Gastroesophageal sphincter (tissue), 4 donors: ENCODE measurements around the gene AFF3. TPM values are rescaled to one million over a fixed set of nuclear protein-coding genes. Genes with fewer than 3 reads are reported as not detected.
"Not testable (repeated sequence)": the region's sequence is repeated elsewhere in the genome, so short reads cannot be mapped to it uniquely, and the experiment has no call there.

ENCODE experiments used
- ATAC-seq: fragments of 150-250 bp; one replicate; pipeline ENCODE4 v1.9.1; 2016; ENCODE audit warnings: mild to moderate bottlenecking, moderate library complexity
- H3K27ac ChIP-seq, 4 donors: fragments of 200-600 bp; sonication (generic) in 3 of 4; 1 replicate in 3 of 4; 2 replicates in 1 of 4; pipeline ENCODE4 v1.5.1; 2016 to 2019
- H3K27me3 ChIP-seq: fragments of 200-600 bp; sonication (generic); one replicate; pipeline ENCODE4 v1.5.1; 2019
- H3K36me3 ChIP-seq, 2 donors: fragments of 200-600 bp; sonication (generic); one replicate each; pipeline ENCODE4 v1.5.1; 2019; ENCODE audit warnings: control low read depth in 1 of 2
- H3K4me1 ChIP-seq, 3 donors: fragments of 200-600 bp; sonication (generic); 1 replicate in 2 of 3; 2 replicates in 1 of 3; pipeline ENCODE4 v1.5.1; 2016 to 2019; ENCODE audit warnings: control low read depth in 2 of 3
- H3K4me3 ChIP-seq, 2 donors: fragments of 200-600 bp; sonication (generic); one replicate each; pipeline ENCODE4 v1.5.1; 2019; ENCODE audit warnings: mild to moderate bottlenecking in 1 of 2, moderate library complexity in 1 of 2
- H3K9me3 ChIP-seq, 3 donors: fragments of 200-600 bp; sonication (generic); one replicate each; pipeline ENCODE4 v1.5.1; 2017 to 2019; ENCODE audit warnings: control low read depth in 2 of 3
- EP300 ChIP-seq: sonication (generic); formaldehyde crosslinking; IDR thresholded peaks from one replicate; pipeline ENCODE4 v1.6.1; 2017; ENCODE audit warnings: antibody characterized with exemption, mild to moderate bottlenecking
- POLR2A ChIP-seq, 2 donors: fragments of 450-650 bp; IDR thresholded peaks; one replicate each; pipeline ENCODE4 v1.6.1; 2017; ENCODE audit warnings: antibody characterized with exemption in 2 of 2, mild to moderate bottlenecking in 2 of 2, moderate library complexity in 1 of 2
- POLR2AphosphoS5 ChIP-seq: sonication (generic); formaldehyde crosslinking; IDR thresholded peaks from one replicate; pipeline ENCODE4 v1.6.1; 2017; ENCODE audit warnings: antibody characterized with exemption
- WGBS, 2 donors: methylation state at CpG; one replicate each; pipeline ENCODE4 v1.1.5; 2018; ENCODE audit warnings: low coverage in 1 of 2; 5-methylcytosine and 5-hydroxymethylcytosine counted together
- total RNA-seq, 4 donors: library from RNA; depleted of rRNA; stranded (reverse); fragments of >200 nt; gene quantifications; one replicate each; pipeline ENCODE4 v1.1.0, GENCODE V29; 2016
- TF ChIP-seq, protein P1 (sequence below), 4 experiments: fragments of 200-600 bp in 2 of 4; fragments of 450-650 bp in 2 of 4; sonication (generic) in 1 of 4; IDR thresholded peaks; one replicate each; pipeline ENCODE4 v1.5.1; 2017 to 2019; ENCODE audit warnings: antibody characterized with exemption in 4 of 4, mild to moderate bottlenecking in 2 of 4, moderate library complexity in 2 of 4

The AFF3 gene
- total RNA-seq, 4 donors from 2014 or later, result 15.4 to 74.8 (median 37.7) TPM

DNA sequence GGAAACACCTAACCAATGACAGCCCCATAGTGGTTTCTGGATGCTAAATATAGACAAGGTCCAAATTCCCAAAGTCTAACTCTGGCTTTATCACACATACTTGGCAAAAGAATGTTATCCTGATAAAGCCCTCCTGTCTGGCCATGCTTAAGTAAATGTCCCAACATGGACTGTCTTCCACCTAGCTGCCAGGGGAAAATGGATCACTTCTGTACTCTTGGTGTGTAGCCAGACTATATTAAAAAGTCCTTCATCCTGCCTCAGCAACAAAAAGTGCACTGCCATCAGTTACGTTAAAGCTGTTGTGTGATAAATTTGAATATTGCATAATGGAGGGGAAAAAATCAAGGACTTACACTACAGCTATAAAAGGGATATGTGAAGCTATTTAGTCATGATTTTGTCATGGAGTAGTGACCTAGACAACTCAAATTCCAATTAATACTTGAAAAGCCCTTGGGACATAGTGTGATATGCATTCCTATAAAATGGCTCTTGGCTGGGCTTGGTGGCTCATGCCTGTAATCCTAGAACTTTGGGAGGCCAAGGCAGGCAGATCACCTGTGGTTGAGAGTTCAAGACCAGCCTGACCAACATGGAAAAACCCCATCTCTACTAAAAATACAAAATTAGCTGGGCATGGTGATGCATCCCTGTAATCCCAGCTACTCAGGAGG is 60.0 kb downstream of the AFF3 start:
- WGBS, 2 donors, result 17% methylated on average over 1 of the region's 1 CpG; no CpG with 5 or more reads in 1 of the 2 donors
- H3K36me3 ChIP-seq, H3K27me3 ChIP-seq, H3K9me3 ChIP-seq, H3K4me3 ChIP-seq: not testable (repeated sequence)
- peak; percentile 83 for ATAC-seq
- peaks cover 0 to 19% (median 0%) of the 10 kb centered on the region in 3 donors for H3K4me1 ChIP-seq
- peak; percentile 25 for TF ChIP-seq POLR2AphosphoS5
- H3K27ac ChIP-seq, result peak overlapping the region in 3 of 4 donors; percentile 8 to 57 (median 30)

DNA sequence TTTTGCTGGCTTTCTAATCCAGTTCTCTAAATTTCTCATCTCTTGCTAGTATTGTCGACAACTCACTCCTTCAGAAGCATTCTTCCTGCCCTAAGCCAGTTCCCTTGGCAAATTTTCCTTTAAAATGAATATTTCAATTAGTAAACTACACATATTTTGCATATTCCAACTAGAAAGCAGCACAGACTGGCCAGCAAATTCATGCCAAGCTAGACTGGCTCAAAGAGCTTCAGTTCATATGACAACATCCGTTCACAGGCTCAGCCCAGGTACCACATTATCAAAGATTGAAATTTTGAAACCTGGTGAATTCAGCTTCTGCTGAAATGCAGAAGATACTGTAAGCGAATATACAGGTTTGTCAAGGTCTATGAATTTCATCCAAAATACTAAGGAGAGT is 64.5 kb downstream of the AFF3 start:
- peaks cover 0 to 16% (median 0%) of the 10 kb centered on the region in 3 donors for H3K4me1 ChIP-seq
- ATAC-seq, result no peak
- H3K27me3 ChIP-seq, result no peaks in the 10 kb centered on the region
- H3K27ac ChIP-seq, result no peak overlapping the region
- WGBS, 2 donors, result 90 to 95% methylated on average over 3 of the region's 3 CpGs
- no peak for TF ChIP-seq EP300
- TF ChIP-seq POLR2AphosphoS5, result no peak
- TF ChIP-seq POLR2A (IDR thresholded peaks at IDR 0.05), result no peak
- TF ChIP-seq, protein P1, sequence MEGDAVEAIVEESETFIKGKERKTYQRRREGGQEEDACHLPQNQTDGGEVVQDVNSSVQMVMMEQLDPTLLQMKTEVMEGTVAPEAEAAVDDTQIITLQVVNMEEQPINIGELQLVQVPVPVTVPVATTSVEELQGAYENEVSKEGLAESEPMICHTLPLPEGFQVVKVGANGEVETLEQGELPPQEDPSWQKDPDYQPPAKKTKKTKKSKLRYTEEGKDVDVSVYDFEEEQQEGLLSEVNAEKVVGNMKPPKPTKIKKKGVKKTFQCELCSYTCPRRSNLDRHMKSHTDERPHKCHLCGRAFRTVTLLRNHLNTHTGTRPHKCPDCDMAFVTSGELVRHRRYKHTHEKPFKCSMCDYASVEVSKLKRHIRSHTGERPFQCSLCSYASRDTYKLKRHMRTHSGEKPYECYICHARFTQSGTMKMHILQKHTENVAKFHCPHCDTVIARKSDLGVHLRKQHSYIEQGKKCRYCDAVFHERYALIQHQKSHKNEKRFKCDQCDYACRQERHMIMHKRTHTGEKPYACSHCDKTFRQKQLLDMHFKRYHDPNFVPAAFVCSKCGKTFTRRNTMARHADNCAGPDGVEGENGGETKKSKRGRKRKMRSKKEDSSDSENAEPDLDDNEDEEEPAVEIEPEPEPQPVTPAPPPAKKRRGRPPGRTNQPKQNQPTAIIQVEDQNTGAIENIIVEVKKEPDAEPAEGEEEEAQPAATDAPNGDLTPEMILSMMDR (IDR thresholded peaks at IDR 0.05), result no peak
- no peak overlapping the region for H3K4me3 ChIP-seq
- H3K9me3 ChIP-seq, result no peaks in the 10 kb centered on the region
- peaks cover 0 to 5% of the 10 kb centered on the region in 2 donors for H3K36me3 ChIP-seq

DNA sequence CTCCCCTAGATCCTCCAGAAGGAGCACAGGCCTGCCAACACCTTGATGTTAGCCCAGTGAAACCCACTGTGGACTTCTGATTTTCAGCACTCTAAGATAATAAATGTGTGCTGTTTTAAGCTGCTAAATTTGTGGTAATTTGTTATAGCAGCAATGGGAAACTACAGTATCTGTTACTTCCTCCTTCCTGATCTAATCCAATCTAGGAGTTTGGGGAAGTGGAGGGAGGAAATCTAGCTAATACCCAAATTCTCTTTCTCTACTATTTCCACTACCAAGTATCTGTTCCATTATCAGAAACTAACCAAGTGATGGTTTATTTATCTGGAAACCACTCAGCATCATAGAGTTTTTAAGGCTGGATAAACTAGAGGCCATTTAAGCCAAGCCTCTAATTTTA is 64.9 kb downstream of the AFF3 start:
- ATAC-seq, result no peak
- Histone ChIP-seq H3K4me3 (no peak overlapping the region), H3K36me3 (peaks cover 0 to 5% of the 10 kb centered on the region in 2 donors), H3K4me1 (peaks cover 0 to 11% (median 0%) of the 10 kb centered on the region in 3 donors), H3K27ac (no peak overlapping the region), H3K27me3 (no peaks in the 10 kb centered on the region), H3K9me3 (no peaks in the 10 kb centered on the region)
- TF ChIP-seq POLR2AphosphoS5 (no peak), POLR2A (IDR thresholded peaks at IDR 0.05) (no peak)
- TF ChIP-seq, protein P1 (IDR thresholded peaks at IDR 0.05), result no peak

DNA sequence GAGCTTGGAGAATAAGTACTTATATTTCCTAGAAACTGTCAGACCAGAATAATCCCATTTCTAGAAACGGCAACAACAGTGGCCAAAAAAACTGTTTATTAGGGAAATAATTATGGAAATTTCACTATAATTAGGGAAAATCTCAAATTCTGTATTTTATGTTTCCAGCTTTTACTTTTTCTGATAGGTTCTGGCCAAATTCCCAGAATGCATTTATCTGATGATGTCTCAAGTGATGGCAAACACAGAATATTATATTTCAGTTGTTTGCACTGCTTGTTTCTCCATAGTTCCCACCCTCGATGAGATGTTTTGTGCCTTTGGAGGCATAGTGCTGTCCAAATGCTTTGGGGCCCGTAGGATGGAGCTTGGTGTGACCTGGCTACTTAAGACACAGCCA is 66.9 kb downstream of the AFF3 start:
- H3K36me3 ChIP-seq, result peaks cover 0 to 5% of the 10 kb centered on the region in 2 donors
- H3K4me1 ChIP-seq, result peaks cover 0 to 12% (median 0%) of the 10 kb centered on the region in 3 donors
- TF ChIP-seq POLR2A (IDR thresholded peaks at IDR 0.05) (no peak), EP300 (no peak), POLR2AphosphoS5 (no peak)
- TF ChIP-seq, protein P1 (IDR thresholded peaks at IDR 0.05), result no peak
- ATAC-seq, result no peak
- H3K4me3 ChIP-seq, result no peak overlapping the region
- H3K9me3 ChIP-seq, result no peaks in the 10 kb centered on the region
- 76 to 92% methylated on average over 1 to 3 of the region's 3 CpGs for WGBS, 2 donors
- H3K27me3 ChIP-seq, result no peaks in the 10 kb centered on the region
- no peak overlapping the region for H3K27ac ChIP-seq

DNA sequence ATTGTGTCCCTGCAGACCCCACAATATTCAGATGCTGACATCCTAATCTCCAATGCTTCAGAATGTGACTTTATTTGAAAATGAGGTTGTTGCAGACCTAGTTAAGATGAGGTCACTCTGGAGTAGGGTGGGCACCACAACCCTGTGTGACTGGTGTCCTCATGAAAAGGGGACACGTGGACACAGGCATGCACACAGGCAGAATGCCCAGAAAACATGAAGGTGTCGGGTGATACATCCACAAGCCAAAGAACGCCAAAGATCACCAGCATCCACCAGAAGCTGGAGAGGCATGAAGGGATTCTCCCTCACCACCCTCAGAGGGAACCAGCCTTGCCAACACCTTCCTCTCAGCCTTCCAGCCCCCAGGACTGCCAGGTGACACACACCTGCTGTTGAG is 69.3 kb downstream of the AFF3 start:
- H3K4me3 ChIP-seq, result no peak overlapping the region
- H3K27me3 ChIP-seq, result no peaks in the 10 kb centered on the region
- peaks cover 0 to 5% of the 10 kb centered on the region in 2 donors for H3K36me3 ChIP-seq
- H3K27ac ChIP-seq, result no peak overlapping the region
- no peak for ATAC-seq
- H3K9me3 ChIP-seq, result no peaks in the 10 kb centered on the region
- H3K4me1 ChIP-seq, result peaks cover 0 to 23% (median 0%) of the 10 kb centered on the region in 3 donors
- WGBS, 2 donors, result 86 to 100% methylated on average over 1 of the region's 3 CpGs
- TF ChIP-seq EP300, result no peak
- TF ChIP-seq POLR2A (IDR thresholded peaks at IDR 0.05), result no peak
- TF ChIP-seq, protein P1 (IDR thresholded peaks at IDR 0.05), result no peak
- no peak for TF ChIP-seq POLR2AphosphoS5
